ENCODE measurements around the gene ZNF532.

ZNF532 gene

GRCh38 chr18:58979615-58980014, 114.9 kb downstream of the ZNF532 start:
- no peak for DNase-seq (ENCODE audit: low read depth)

GRCh38 chr18:58980991-58981390, 116.3 kb downstream of the ZNF532 start:
- DNase-seq (ENCODE audit: low read depth): no peak

- no peak for DNase-seq (ENCODE audit: low read depth)
Measured at GRCh38 chr18:58983260-58984155, 118.8 kb downstream of the ZNF532 start.

- no peak for DNase-seq (ENCODE audit: low read depth)
Measured at GRCh38 chr18:58988600-58988999, 123.9 kb downstream of the ZNF532 start.

- DNase-seq (ENCODE audit: low read depth): no peak
Measured at GRCh38 chr18:58989184-58989759, 124.6 kb downstream of the ZNF532 start.

GRCh38 chr18:58990720-58991119, 126.0 kb downstream of the ZNF532 start:
- DNase-seq (ENCODE audit: low read depth): no peak

GRCh38 chr18:58991167-58991798, 126.6 kb downstream of the ZNF532 start:
- no peak for DNase-seq (ENCODE audit: low read depth)

GRCh38 chr18:58992301-58993231, 127.9 kb downstream of the ZNF532 start:
- no peak for DNase-seq (ENCODE audit: low read depth)

GRCh38 chr18:58993260-58993659, 128.6 kb downstream of the ZNF532 start:
- DNase-seq (ENCODE audit: low read depth): no peak

GRCh38 chr18:58995663-58996062, 131.0 kb downstream of the ZNF532 start:
- no peak for DNase-seq (ENCODE audit: low read depth)

- no peak for DNase-seq (ENCODE audit: low read depth)
Measured at GRCh38 chr18:58996131-58996641, 131.5 kb downstream of the ZNF532 start.

- DNase-seq (ENCODE audit: low read depth): no peak
Measured at GRCh38 chr18:58996696-58997095, 132.0 kb downstream of the ZNF532 start.

GRCh38 chr18:58997811-58998337, 133.2 kb downstream of the ZNF532 start:
- DNase-seq (ENCODE audit: low read depth): no peak

GRCh38 chr18:58998401-58999203, 133.9 kb downstream of the ZNF532 start:
- DNase-seq (ENCODE audit: low read depth): no peak

- DNase-seq (ENCODE audit: low read depth): no peak
Measured at GRCh38 chr18:59001166-59001565, 136.5 kb downstream of the ZNF532 start.

GRCh38 chr18:59001721-59002120, 137.0 kb downstream of the ZNF532 start:
- DNase-seq (ENCODE audit: low read depth): no peak

GRCh38 chr18:59002974-59003594, 138.4 kb downstream of the ZNF532 start:
- no peak for DNase-seq (ENCODE audit: low read depth)

GRCh38 chr18:59005262-59005661, 140.6 kb downstream of the ZNF532 start:
- no peak for DNase-seq (ENCODE audit: low read depth)

GRCh38 chr18:59006461-59007067, 141.9 kb downstream of the ZNF532 start:
- no peak for DNase-seq (ENCODE audit: low read depth)

Measured in activated T-helper 1 cell treated with Interleukin-2 at 50 U/mL for 16 hours (primary cell).